AML-193 (cell line): ENCODE results near the gene GNRHR.
A peak's percentile ranks its signal among the peaks of the same experiment; 100 is the strongest.
"Not testable (repeated sequence)": the region's sequence is repeated elsewhere in the genome, so short reads cannot be mapped to it uniquely, and the experiment has no call there.

Source experiments
- DNase-seq, 2 experiments: peaks; one replicate each; lab custom pipeline; 2025; lab: John Stamatoyannopoulos, UW

GNRHR gene, protein sequence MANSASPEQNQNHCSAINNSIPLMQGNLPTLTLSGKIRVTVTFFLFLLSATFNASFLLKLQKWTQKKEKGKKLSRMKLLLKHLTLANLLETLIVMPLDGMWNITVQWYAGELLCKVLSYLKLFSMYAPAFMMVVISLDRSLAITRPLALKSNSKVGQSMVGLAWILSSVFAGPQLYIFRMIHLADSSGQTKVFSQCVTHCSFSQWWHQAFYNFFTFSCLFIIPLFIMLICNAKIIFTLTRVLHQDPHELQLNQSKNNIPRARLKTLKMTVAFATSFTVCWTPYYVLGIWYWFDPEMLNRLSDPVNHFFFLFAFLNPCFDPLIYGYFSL

GRCh38 chr4:67754288-67754687, at the start of gene GNRHR:
Gene GNRHR (minus strand): TSS chr4:67754388. CDS start chr4:67754335, 53 bp downstream.
- no peak for DNase-seq

DNA sequence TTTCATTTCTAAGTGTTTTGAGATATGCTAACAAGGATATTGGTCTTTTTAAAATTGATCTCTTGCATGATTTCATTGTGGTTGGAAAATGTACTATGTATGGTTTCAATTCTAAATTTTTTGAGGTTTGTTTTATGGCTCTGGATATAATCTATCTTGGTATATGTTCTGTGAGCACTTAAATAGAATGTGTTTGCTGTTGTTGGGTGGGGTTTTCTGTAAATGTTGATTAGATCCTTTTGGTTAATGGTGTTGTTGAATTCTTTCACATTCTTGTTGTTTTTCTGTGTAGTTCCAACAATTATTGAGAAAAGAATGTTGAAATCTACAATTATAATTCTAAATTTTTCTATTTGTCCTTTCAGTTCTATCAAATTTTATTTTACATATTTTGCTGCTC, 42.6 kb upstream of the GNRHR start:
- DNase-seq = no peak

GRCh38 chr4:67790721-67791120, 36.5 kb upstream of the GNRHR start:
- no peak for DNase-seq

GRCh38 chr4:67787311-67787710, 33.1 kb upstream of the GNRHR start:
- DNase-seq = no peak

DNA sequence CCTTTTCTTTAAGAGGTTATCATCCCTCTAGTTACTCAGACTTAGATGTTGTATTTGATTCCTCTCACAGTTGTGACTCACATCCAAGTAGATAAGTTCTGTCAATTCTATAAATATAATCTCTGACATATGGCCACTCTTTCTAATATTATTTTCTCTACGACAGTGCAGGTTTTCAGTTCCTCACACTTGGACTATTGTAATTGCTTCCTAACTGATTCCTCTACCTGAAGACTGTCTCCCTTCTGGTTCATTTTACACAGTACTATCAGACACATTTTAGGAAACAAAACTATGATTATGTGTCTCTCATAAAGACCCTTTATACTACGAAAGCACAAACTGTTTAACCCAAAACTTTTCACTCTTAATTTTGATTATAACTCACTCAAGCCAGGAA, 31.3 kb upstream of the GNRHR start:
- DNase-seq = no peak

DNA sequence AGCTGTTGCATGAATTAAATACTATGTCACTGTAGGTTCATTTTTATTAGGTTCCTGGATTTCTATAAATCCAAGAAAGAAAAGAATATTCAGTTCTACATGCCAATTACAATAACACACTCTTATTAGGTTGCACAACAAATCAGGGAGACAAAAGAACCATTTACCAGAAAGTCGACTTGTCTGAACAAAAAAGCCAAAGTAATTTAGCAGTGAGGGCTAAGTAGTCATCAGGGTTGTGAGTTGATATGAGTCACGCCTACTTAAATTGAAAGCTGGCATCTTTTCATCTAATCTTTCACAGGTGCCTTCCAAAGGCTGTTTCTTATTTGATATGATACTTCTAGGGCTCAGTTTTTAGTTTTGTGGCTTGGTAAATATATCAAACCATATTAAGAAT, 25.4 kb upstream of the GNRHR start:
- no peak for DNase-seq

- DNase-seq = no peak
Measured at GRCh38 chr4:67776746-67777145, 22.6 kb upstream of the GNRHR start.

DNA sequence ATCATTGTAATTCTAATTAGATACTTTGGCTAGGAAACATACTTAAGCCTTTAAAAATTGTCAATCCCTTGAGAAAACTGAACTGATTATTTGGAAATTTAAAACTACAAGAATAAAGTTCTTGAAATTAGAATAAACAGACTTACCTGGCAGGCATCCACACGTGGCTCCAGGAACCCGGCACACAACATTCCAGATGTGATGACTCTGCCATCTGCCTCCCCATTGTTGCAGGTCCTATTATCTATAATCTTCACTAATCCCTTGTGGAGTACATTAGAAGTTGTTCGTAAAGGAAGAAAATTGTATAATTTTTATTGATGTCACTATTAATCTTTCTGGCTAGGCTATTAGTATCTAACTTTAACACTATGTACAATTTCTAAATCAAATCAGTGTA, 16.2 kb upstream of the GNRHR start:
- no peak for DNase-seq

- DNase-seq = no peak
Measured at GRCh38 chr4:67765928-67766327, 11.7 kb upstream of the GNRHR start.

DNA sequence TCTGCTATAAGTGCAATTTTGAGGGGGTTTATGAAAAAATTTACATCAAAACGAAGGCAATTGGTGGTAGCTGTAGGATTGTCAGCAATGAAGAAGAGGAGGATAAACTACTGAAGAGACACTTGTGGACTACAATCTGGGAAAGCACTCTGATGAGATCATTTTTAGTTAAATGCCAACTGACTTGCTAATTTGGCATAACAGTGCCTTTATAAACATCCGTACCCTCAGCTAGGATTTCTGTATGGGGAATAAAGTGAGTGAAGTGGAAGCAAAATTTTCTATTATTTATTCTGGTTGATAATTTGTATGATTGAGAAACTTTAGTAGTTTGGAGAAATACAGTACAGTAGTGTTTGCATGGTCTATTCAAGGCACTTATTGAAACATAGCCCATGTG, 11.2 kb upstream of the GNRHR start:
- no peak for DNase-seq

- no peak for DNase-seq
Measured at GRCh38 chr4:67764183-67764582, 10.0 kb upstream of the GNRHR start.

DNA sequence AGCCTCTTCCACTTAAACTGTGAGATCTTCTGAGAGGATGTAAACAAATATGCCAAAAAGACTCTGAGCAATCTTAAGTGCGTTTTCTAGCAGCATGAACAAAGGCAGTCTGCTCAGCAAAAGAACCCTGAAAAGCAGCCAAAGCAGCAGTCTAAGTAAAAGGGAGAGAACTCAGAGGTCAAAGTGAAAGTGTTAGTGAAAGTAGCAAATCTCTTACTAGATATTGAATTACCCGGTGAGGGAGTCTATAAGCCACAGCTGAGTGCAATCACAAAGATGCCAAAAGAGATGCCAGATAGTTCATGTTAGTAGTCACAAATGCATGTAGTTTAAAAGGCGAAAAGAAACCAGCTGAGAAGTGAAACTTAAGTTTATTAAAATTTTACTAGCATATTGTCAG, 7.9 kb upstream of the GNRHR start:
- no peak for DNase-seq

DNA sequence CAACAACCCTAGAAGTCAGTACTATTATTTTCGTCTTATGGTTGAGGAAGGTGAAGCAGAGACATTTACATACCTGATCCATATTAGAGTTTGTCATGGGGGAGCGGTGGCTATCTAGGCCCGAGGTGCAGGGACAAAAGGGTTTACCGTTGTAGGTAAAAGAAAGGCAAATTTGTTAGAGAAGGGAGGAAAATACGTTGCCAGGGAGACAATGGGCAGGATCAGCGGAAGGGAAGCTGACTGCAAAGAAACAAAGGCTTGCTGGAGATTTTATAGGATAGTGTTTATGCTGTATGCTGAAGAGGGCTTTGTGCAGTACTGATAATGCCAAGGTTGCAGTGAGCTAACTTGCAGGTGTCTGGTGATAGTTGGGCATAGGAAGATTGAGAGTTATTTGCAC, 2.8 kb upstream of the GNRHR start:
- DNase-seq = not testable (repeated sequence)

DNA sequence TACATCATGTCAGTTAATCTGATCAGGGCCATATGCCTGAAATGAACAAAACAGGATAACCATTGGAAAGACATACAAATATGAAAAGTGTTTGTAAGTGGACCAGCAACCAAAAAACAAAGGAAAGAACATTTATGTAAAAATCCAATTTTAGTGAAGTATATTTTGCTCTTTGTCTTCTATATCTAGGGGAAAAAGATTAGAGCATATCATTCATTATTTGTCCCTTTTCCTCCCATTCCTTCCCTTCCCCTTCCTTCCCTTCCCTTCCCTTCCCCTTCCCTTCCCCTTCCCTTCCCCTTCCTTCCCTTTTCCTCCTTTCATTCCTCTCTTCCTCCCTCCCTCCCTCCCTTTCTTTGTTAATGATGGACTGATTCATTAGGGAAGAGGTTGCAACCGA, 1.8 kb upstream of the GNRHR start:
- DNase-seq = no peak

DNA sequence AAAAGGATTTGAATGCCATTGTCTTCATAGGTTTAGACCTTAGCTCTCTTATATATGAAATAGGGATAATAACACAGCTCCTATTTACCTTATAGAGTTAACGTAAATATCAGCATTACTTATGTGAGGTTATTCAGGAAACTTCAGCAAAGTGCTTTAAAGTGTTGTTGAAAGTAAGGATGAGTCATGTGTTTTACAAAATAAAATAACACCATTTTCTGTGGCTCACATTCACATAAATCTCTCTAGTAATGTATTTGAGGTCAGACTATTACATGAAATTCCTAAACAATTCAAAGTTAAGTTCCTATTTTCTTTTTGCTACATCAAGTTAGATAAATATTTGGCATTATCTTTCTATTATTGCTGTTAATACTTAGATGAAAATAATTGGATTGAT, 2.9 kb downstream of the GNRHR start:
- DNase-seq = no peak

DNA sequence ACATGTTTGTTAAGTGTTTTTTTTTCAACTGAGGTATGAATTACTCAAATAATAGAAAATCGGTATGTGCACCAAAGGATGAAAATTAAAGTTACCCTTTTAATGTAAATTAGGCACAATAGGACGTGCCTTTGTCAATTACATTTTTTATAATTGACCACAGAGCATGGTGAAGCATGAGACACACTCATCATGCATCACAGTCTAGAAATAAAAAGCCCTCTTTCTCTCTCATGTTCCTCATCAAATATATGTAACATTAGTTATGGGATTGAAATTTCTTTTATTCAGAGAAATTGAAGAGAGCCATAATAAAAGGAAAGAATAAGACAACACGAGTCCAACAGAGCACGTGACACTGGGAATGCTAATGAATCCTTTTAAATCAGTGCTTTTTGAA, 3.5 kb downstream of the GNRHR start:
- no peak for DNase-seq

GRCh38 chr4:67749286-67749685, 4.9 kb downstream of the GNRHR start:
- DNase-seq = no peak

GRCh38 chr4:67746797-67747495, 7.2 kb downstream of the GNRHR start:
- DNase-seq = peak; percentile 43 to 63

- DNase-seq = no peak
Measured at GRCh38 chr4:67744561-67745283, 9.5 kb downstream of the GNRHR start.

DNA sequence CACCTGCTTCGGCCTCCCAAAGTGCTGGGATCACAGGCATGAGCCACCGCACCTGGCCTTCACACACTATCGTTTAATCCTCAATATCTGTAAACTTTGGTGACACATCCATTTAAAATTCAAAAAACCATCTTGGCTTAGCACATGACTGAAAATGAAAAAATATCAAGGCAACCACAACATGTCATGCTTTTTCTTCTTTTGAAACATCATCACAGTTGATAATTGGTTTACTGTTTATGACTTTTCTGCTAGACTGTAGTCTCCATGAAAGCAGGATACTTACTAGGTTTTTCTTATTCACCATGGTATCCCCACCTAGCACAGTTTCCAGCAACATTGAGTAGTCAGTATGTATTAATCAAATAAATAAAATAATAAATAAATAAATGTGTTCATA, 11.0 kb downstream of the GNRHR start:
- DNase-seq = no peak

DNA sequence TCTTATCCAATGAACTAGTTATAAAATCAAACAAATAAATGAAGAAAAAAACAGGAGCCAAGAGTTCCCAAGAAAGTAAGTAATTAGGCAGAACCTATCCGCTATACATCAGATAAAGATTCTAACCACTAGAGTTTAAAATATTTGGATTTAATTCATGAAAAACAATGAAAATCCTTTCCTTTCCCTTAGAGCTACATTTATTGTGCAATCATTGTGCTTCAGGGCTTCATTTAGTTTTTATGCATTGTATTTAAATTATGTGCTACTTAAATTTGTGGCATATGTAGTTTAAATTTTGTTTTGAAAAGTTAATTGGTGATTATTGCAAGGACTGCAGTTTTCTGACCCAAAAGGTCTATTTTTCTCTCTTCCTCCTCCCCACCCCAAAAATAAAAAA, 17.9 kb downstream of the GNRHR start:
- DNase-seq = no peak

GRCh38 chr4:67735325-67735724, 18.9 kb downstream of the GNRHR start:
- DNase-seq = no peak

GRCh38 chr4:67730511-67730910, 23.7 kb downstream of the GNRHR start:
- DNase-seq = not testable (repeated sequence)
